WERI-Rb-1 (cell line): ENCODE measurements around the gene DDC.
A peak's percentile ranks its signal among the peaks of the same experiment; 100 is the strongest.

Source experiments
- DNase-seq: peaks from one replicate; pipeline ENCODE4 v3.0.0-alpha.2; 2020
- H3K27ac ChIP-seq: fragments of 250-450 bp; sonication (Bioruptor Pico); 2 replicates; pipeline ENCODE4 v1.5.1; 2020; ENCODE audit warnings: mild to moderate bottlenecking, moderate library complexity
- H3K27me3 ChIP-seq: fragments of 250-450 bp; sonication (Bioruptor Pico); 2 replicates; pipeline ENCODE4 v1.5.1; 2021; ENCODE audit warnings: mild to moderate bottlenecking, low read depth, moderate library complexity; ENCODE audit not compliant: insufficient read depth, severe bottlenecking
- H3K36me3 ChIP-seq: fragments of 250-450 bp; sonication (Bioruptor Pico); 2 replicates; pipeline ENCODE4 v1.5.1; 2020; ENCODE audit warnings: mild to moderate bottlenecking, moderate library complexity
- H3K4me3 ChIP-seq: 2 replicates; pipeline ENCODE4 v1.5.1; 2011; ENCODE audit warnings: low read depth, mild to moderate bottlenecking, control low read depth, low read length
- H3K9me3 ChIP-seq: fragments of 250-450 bp; sonication (Bioruptor Pico); 2 replicates; pipeline ENCODE4 v1.5.1; 2021; ENCODE audit warnings: mild to moderate bottlenecking, moderate library complexity; ENCODE audit not compliant: severe bottlenecking
- TF ChIP-seq, protein P1 (sequence below): IDR thresholded peaks from 2 replicates; pipeline ENCODE4 v1.5.1; 2011; ENCODE audit warnings: low read depth, mild to moderate bottlenecking, control low read depth, inconsistent platforms, low read length

Gene DDC

GRCh38 chr7:50470250-50471163 is 94.7 kb downstream of the DDC start:
- TF ChIP-seq, protein P1, sequence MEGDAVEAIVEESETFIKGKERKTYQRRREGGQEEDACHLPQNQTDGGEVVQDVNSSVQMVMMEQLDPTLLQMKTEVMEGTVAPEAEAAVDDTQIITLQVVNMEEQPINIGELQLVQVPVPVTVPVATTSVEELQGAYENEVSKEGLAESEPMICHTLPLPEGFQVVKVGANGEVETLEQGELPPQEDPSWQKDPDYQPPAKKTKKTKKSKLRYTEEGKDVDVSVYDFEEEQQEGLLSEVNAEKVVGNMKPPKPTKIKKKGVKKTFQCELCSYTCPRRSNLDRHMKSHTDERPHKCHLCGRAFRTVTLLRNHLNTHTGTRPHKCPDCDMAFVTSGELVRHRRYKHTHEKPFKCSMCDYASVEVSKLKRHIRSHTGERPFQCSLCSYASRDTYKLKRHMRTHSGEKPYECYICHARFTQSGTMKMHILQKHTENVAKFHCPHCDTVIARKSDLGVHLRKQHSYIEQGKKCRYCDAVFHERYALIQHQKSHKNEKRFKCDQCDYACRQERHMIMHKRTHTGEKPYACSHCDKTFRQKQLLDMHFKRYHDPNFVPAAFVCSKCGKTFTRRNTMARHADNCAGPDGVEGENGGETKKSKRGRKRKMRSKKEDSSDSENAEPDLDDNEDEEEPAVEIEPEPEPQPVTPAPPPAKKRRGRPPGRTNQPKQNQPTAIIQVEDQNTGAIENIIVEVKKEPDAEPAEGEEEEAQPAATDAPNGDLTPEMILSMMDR: no peak
- Histone ChIP-seq H3K27ac (no peak overlapping the region), H3K4me3 (no peak overlapping the region), H3K36me3 (no peaks in the 10 kb centered on the region), H3K9me3 (no peaks in the 10 kb centered on the region), H3K27me3 (no peaks in the 10 kb centered on the region)
- peak; percentile 62 for DNase-seq

DNA sequence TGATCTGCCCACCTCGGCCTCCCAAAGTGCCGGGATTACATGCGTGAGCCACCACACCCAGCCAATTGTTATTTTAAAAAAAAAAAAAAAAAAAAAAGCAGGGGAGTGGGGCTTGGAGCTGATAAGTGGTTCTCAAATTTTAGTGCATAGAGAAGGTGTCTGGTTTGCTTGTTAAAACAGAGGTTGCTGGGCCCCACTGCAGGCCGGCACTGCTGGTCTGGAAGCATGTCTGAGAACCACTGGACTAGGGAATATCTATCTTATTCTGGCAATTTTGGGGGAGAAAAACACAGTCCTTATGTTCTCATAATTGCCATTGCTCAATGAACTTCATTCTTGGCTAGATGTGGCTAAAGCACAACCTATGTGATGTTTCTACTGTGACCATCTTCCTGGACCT is 96.0 kb downstream of the DDC start:
- H3K27ac ChIP-seq: no peak overlapping the region
- H3K36me3 ChIP-seq: no peaks in the 10 kb centered on the region
- H3K4me3 ChIP-seq: no peak overlapping the region
- no peak for DNase-seq
- H3K9me3 ChIP-seq: no peaks in the 10 kb centered on the region
- TF ChIP-seq, protein P1: no peak
- no peaks in the 10 kb centered on the region for H3K27me3 ChIP-seq

DNA sequence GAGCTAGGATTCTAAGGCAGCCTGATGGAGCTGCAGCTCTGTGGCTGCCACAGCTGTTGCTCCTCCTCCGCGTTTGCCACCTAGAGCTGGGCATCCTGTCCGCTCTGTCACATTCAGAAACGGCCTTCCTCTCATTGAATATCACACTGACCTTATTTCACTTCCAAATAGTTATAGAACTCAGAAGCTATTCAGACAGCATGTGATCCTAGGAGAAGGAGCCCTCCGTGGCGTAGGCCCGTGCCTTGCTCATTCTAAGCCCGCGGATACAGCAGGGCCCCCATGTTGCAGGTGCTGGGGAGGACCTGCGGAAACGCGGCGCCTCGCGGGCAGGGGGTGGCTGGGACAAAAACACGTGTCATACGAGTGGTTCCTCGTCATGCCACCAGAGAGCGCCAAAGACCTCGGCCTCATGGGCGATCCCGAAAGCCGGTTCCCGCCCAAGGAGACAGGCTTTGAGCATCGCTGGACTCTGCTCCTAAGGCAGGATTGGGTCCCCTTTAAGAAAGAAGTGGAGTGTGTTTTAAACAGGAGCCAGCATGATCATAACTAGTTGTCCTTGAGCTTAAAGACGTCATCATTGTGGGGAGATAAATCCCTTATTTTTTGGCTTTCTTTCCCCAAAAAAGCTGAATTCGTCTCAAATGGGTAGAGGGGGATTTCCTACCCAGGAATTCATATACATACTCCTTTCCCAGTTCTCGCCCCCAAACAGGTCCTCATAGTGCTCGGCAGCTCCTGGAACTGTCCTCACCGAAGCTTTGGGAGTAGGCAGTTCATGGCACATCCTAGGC is 97.2 kb downstream of the DDC start:
- H3K9me3 ChIP-seq: no peaks in the 10 kb centered on the region
- H3K27ac ChIP-seq: no peak overlapping the region
- no peaks in the 10 kb centered on the region for H3K36me3 ChIP-seq
- H3K4me3 ChIP-seq: no peak overlapping the region
- no peaks in the 10 kb centered on the region for H3K27me3 ChIP-seq
- peak; percentile 85 for DNase-seq
- TF ChIP-seq, protein P1: peak; percentile 91

DNA sequence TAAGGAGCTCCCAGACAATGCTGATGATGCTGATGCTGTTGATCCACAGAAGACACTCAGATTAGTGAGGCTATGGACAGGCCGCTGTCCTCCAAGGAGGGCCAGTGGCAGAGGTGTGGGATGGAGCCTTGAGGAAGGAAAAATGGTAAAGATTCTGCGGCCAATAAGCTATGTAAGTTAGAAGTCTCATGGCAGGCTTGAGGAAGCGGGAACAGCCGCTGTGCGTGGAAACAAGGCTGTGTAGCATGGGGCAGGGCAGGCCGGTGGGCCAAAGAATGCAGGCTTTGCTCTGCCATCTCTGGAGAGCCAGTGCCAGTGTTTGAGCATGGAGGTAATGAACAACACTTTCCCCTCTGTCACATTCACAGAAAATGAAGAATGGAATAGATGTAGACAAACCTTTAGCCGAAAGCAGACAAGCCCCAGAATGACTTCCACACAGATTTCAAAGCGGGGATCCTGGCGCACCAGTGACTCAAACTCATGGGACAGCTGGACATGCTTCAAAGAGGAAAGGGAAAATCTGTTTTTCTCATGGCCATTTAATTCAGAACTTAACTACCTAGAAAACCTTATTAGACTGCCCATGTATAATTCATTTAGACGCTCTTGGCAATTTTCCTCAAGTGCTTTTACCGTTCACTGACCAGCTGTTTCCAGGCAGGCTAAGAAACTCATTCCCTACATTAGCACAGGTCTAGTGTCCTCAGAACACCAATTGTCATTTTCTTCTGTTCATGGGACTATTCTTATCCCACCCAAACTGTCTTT is 98.2 kb downstream of the DDC start:
- H3K9me3 ChIP-seq: no peaks in the 10 kb centered on the region
- H3K27me3 ChIP-seq: no peaks in the 10 kb centered on the region
- no peak overlapping the region for H3K4me3 ChIP-seq
- TF ChIP-seq, protein P1: no peak
- no peak overlapping the region for H3K27ac ChIP-seq
- H3K36me3 ChIP-seq: no peaks in the 10 kb centered on the region
- DNase-seq: no peak

DNA sequence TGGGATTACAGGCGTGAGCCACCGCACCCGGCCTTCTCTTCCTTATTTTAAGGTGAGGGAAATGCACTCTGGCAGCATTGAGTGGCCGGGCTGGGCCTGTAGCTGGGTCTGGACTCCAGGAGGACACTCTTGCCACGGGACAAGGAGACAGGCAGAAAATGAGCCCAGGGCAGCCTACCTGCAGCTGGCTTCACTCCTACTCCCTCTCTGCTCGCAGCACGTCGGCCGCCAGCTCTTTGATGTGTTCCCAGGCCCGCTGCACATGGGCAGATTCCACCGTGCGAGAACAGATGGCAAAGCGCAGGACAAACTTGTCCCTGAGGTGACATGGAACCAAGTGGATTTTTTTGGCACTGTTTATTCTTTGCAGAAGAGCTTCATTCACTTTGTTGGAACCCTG is 102.2 kb downstream of the DDC start:
- H3K27ac ChIP-seq: no peak overlapping the region
- TF ChIP-seq, protein P1: no peak
- H3K9me3 ChIP-seq: no peaks in the 10 kb centered on the region
- H3K36me3 ChIP-seq: no peaks in the 10 kb centered on the region
- H3K4me3 ChIP-seq: no peak overlapping the region
- H3K27me3 ChIP-seq: no peaks in the 10 kb centered on the region
- no peak for DNase-seq
